CD4-positive, alpha-beta T cell (primary cell): Measurements from ENCODE around the gene PCK1. TPM values are rescaled to one million over a fixed set of nuclear protein-coding genes. Genes with fewer than 3 reads are reported as not detected.

Source experiments
- ATAC-seq: fragments of 200-7000 bp; cut with Tn5 transposase; one replicate; pipeline ENCODE4 v1.10.0; 2022; ENCODE audit warnings: mild to moderate bottlenecking; ENCODE audit not compliant: poor library complexity
- CTCF ChIA-PET: fragments of 350-600 bp; sonication (Branson Sonifier 250); formaldehyde crosslinking; loops from one replicate; lab custom pipeline; 2021; ENCODE audit warnings: antibody characterized with exemption, inconsistent platforms; lab: Charles Lee
- POLR2A ChIA-PET: fragments of 350-600 bp; sonication (Branson Sonifier 250); formaldehyde crosslinking; loops from one replicate; lab custom pipeline; 2021; ENCODE audit warnings: antibody characterized with exemption, inconsistent platforms; lab: Charles Lee
- DNase-seq, 14 experiments: peaks; one replicate each; pipeline ENCODE4 v3.0.0-alpha.2; 2013 to 2020; ENCODE audit warnings: mixed read lengths in 2 of 14
- H3K27ac ChIP-seq, 2 donors: one replicate each; pipeline versions ENCODE4 v1.5.1 to v1.7.0; 2013; ENCODE audit warnings: low read length in 2 of 2, low read depth in 1 of 2, mild to moderate bottlenecking in 1 of 2
- H3K27me3 ChIP-seq, 2 experiments: 1 replicate in 1 of 2; 2 replicates in 1 of 2; pipeline versions ENCODE4 v1.6.1 to v1.7.0; 2013; ENCODE audit warnings: low read length in 2 of 2, control low read depth in 1 of 2, mild to moderate bottlenecking in 1 of 2, moderate library complexity in 1 of 2; ENCODE audit not compliant: insufficient read depth in 2 of 2, control insufficient read depth in 1 of 2
- H3K36me3 ChIP-seq: one replicate; pipeline ENCODE4 v1.6.1; 2013; ENCODE audit warnings: low read length, control low read depth; ENCODE audit not compliant: insufficient read depth
- H3K4me1 ChIP-seq: one replicate; pipeline ENCODE4 v1.6.1; 2013; ENCODE audit warnings: low read length, control low read depth; ENCODE audit not compliant: insufficient read depth
- H3K4me3 ChIP-seq: one replicate; pipeline ENCODE4 v1.5.1; 2013; ENCODE audit warnings: mild to moderate bottlenecking, low read length, moderate library complexity
- H3K9me3 ChIP-seq, 2 experiments: 1 replicate in 1 of 2; 2 replicates in 1 of 2; pipeline versions ENCODE4 v1.6.1 to v1.7.0; 2013; ENCODE audit warnings: low read length in 2 of 2, mild to moderate bottlenecking in 2 of 2, control low read depth in 1 of 2, moderate library complexity in 1 of 2; ENCODE audit not compliant: control insufficient read depth in 1 of 2, insufficient read depth in 1 of 2
- H3K27ac Mint-ChIP-seq: one replicate; pipeline ENCODE4 v1.8.0; 2020; ENCODE audit warnings: mixed read lengths
- H3K27me3 Mint-ChIP-seq: one replicate; pipeline ENCODE4 v1.8.0; 2021; ENCODE audit warnings: mixed read lengths
- H3K36me3 Mint-ChIP-seq: one replicate; pipeline ENCODE4 v1.8.0; 2021; ENCODE audit warnings: low read depth, mixed read lengths
- H3K4me1 Mint-ChIP-seq: one replicate; pipeline ENCODE4 v1.8.0; 2021; ENCODE audit warnings: low read depth, mixed read lengths
- H3K4me3 Mint-ChIP-seq: one replicate; pipeline ENCODE4 v1.8.0; 2020; ENCODE audit warnings: mild to moderate bottlenecking, mixed read lengths
- H3K9me3 Mint-ChIP-seq: one replicate; pipeline ENCODE4 v1.8.0; 2020; ENCODE audit warnings: mixed read lengths
- intact Hi-C, 2 experiments: fragments of 100-400 bp; cut with DNase I in 1 of 2; cut with micrococcal nuclease in 1 of 2; formaldehyde crosslinking; loops; one replicate each; pipeline versions ENCODE4 v1.15.1 to v1.9.0; 2023 to 2025; cut with DNase I, micrococcal nuclease
- total RNA-seq, 174 experiments: library from RNA in 2 of 174; stranded (reverse) in 2 of 174; gene quantifications; one replicate each; pipeline ENCODE4 v1.2.3 and lab custom pipeline; 2021 to 2026
- TF ChIP-seq, protein P1 (sequence below): fragments of 200-600 bp; IDR thresholded peaks from one replicate; pipeline ENCODE4 v1.8.0; 2022; ENCODE audit warnings: antibody characterized with exemption, mild to moderate bottlenecking

PCK1 gene
- total RNA-seq, 2 experiments from 2014 or later, result not detected

DNA sequence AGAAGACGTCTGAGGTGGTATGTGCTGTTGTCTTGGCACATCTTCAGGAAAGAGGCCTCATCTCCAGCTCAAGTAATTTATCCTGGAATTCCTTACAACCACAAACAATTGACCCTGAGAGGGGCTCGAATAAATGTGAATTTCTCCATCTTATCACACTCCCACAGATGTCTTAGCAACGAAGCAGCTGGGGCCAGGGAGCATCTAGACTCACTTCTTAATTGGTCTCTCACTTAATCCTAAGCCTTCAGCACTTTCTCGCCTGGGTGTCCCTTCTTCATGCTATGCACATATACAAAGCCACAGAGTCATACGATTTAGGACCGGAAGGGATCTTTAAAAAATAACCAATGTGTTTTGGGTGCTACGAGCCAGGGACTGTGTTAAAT lies 27.1 kb downstream of the PCK1 start:
- DNase-seq (no peak), ATAC-seq (no peak)
- H3K4me3 ChIP-seq, result no peak overlapping the region
- Mint-ChIP-seq H3K27me3 (peaks cover 33% of the 10 kb centered on the region), H3K27ac (no peak overlapping the region), H3K4me3 (no peak overlapping the region), H3K36me3 (no peaks in the 10 kb centered on the region), H3K9me3 (no peaks in the 10 kb centered on the region), H3K4me1 (no peaks in the 10 kb centered on the region)
- TF ChIP-seq, protein P1, sequence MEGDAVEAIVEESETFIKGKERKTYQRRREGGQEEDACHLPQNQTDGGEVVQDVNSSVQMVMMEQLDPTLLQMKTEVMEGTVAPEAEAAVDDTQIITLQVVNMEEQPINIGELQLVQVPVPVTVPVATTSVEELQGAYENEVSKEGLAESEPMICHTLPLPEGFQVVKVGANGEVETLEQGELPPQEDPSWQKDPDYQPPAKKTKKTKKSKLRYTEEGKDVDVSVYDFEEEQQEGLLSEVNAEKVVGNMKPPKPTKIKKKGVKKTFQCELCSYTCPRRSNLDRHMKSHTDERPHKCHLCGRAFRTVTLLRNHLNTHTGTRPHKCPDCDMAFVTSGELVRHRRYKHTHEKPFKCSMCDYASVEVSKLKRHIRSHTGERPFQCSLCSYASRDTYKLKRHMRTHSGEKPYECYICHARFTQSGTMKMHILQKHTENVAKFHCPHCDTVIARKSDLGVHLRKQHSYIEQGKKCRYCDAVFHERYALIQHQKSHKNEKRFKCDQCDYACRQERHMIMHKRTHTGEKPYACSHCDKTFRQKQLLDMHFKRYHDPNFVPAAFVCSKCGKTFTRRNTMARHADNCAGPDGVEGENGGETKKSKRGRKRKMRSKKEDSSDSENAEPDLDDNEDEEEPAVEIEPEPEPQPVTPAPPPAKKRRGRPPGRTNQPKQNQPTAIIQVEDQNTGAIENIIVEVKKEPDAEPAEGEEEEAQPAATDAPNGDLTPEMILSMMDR, result no peak
- POLR2A ChIA-PET, result no interaction called here
- peaks cover 9 to 19% of the 10 kb centered on the region in 2 experiments for H3K9me3 ChIP-seq
- H3K27me3 ChIP-seq, result peaks cover 8% of the 10 kb centered on the region in 2 experiments
- intact Hi-C loops, result no loop called here
- H3K4me1 ChIP-seq, result no peaks in the 10 kb centered on the region
- H3K27ac ChIP-seq, result no peak overlapping the region
- CTCF ChIA-PET, result no interaction called here
- H3K36me3 ChIP-seq, result no peaks in the 10 kb centered on the region

DNA sequence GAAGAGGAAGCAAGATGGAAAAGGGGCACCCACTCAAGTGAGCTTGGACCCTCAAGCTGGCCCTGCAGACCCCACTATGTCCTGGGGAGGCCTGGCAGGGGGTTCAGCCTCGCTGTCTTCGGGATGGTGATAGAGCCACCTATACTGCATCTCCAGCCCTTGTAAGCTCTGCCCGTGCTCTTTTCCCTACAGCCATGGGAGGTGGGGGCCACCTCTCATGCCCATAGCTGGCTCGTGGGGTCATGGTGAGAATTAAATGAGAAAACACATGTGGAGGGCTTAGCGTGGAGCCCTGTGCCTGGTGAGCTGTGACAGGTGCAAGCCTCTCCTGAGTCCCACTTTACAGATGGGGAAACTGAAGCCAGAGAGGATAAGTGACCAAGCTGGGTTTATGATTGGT lies 27.7 kb downstream of the PCK1 start:
- Histone ChIP-seq H3K27me3 (peaks cover 6 to 8% of the 10 kb centered on the region in 2 experiments), H3K4me3 (no peak overlapping the region), H3K36me3 (no peaks in the 10 kb centered on the region), H3K27ac (no peak overlapping the region), H3K4me1 (no peaks in the 10 kb centered on the region), H3K9me3 (peaks cover 9 to 19% of the 10 kb centered on the region in 2 experiments)
- Mint-ChIP-seq H3K4me1 (no peaks in the 10 kb centered on the region), H3K4me3 (no peak overlapping the region), H3K36me3 (no peaks in the 10 kb centered on the region), H3K9me3 (no peaks in the 10 kb centered on the region), H3K27me3 (peaks cover 27% of the 10 kb centered on the region), H3K27ac (no peak overlapping the region)
- CTCF ChIA-PET, result no interaction called here
- intact Hi-C loops, result no loop called here
- ATAC-seq, result no peak
- DNase-seq, result no peak
- TF ChIP-seq, protein P1, result no peak
- POLR2A ChIA-PET, result no interaction called here

DNA sequence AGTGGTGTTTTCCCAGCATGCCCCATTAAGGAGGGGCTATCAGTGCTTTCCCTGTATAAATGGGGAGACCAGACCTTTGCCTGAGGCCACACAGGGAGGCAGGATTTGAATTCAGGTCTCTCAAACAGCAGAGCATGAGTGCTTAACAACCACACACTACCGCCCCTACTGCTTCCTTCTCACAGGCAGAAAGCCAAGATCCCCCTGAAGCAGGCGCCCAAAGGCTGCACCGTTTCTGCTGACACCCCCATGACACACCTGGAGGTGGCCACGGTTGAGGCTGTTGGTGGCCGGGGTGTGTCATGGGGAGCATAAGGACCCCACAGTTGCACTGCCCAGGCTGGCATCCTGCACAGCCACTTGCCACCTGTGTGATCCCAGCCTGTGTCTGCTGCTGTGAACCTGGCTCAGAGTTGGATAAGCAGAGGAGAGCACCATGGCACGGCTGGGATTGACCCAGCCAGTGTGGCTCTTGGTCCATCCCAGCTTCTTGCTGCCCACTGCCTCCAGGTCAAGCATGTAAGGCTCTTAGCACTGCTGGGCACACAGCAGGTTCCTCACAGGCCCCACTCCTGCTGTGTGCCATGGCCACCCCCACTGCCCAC lies 28.3 kb downstream of the PCK1 start:
- POLR2A ChIA-PET, result no interaction called here
- TF ChIP-seq, protein P1, result no peak
- Mint-ChIP-seq H3K27me3 (peaks cover 21% of the 10 kb centered on the region), H3K4me1 (no peaks in the 10 kb centered on the region), H3K9me3 (no peaks in the 10 kb centered on the region), H3K4me3 (no peak overlapping the region), H3K36me3 (no peaks in the 10 kb centered on the region), H3K27ac (no peak overlapping the region)
- CTCF ChIA-PET, result no interaction called here
- no peak for ATAC-seq
- no peak for DNase-seq
- Histone ChIP-seq H3K27ac (no peak overlapping the region), H3K27me3 (peaks cover 2 to 6% of the 10 kb centered on the region in 2 experiments), H3K4me3 (no peak overlapping the region), H3K9me3 (peaks cover 9 to 19% of the 10 kb centered on the region in 2 experiments), H3K36me3 (no peaks in the 10 kb centered on the region), H3K4me1 (no peaks in the 10 kb centered on the region)
- intact Hi-C loops, result no loop called here
